Measurements from ENCODE around the gene GALNT18.

- TF ChIP-seq CREB1 (CRISPR knock-in tag; IDR thresholded peaks at IDR 0.05; ENCODE audit: low read depth) (no peak), ZNF114 (CRISPR knock-in tag; IDR thresholded peaks at IDR 0.05) (no peak), EZH2 (IDR thresholded peaks at IDR 0.05; ENCODE audit: low read depth, unreplicated experiment) (no peak), CTCF (conservative IDR thresholded peaks at IDR 0.05; ENCODE audit: low read depth in 2 of 2) (no peak), ZNF331 (CRISPR knock-in tag; IDR thresholded peaks at IDR 0.05; ENCODE audit: low read depth) (no peak)
Measured at GRCh38 chr11:11496879-11497278, 124.9 kb downstream of the GALNT18 start.
